ENCODE data around the gene NOP16. TPM values are rescaled to one million over a fixed set of nuclear protein-coding genes. Genes with fewer than 3 reads are reported as not detected.

The NOP16 gene
- total RNA-seq, 3 donors from 2014 or later = 17.0 to 22.9 (median 18.4) TPM

- Histone ChIP-seq H3K4me3 (no peak overlapping the region), H3K4me1 (ENCODE audit: low read depth) (peaks cover 44% of the 10 kb centered on the region), H3K9me3 (no peaks in the 10 kb centered on the region), H3K36me3 (ENCODE audit: low read depth) (no peaks in the 10 kb centered on the region)
- no peak for ATAC-seq
- no peak for DNase-seq
- no peak for TF ChIP-seq CTCF (IDR thresholded peaks at IDR 0.05)
- intact Hi-C loops (cut with DNase I, micrococcal nuclease) = no loop called here
Measured at GRCh38 chr5:176401281-176402205, 13.1 kb upstream of the NOP16 start.

GRCh38 chr5:176400382-176401156 is 12.2 kb upstream of the NOP16 start:
- peak; percentile 75 for ATAC-seq
- no peak for TF ChIP-seq CTCF (IDR thresholded peaks at IDR 0.05)
- peaks cover 40% of the 10 kb centered on the region for H3K4me1 ChIP-seq (ENCODE audit: low read depth)

GRCh38 chr5:176397736-176398420 is 9.5 kb upstream of the NOP16 start:
- intact Hi-C loops (cut with DNase I, micrococcal nuclease) = no loop called here
- DNase-seq = no peak
- TF ChIP-seq CTCF (IDR thresholded peaks at IDR 0.05) = no peak
- Histone ChIP-seq H3K4me1 (ENCODE audit: low read depth) (peaks cover 23% of the 10 kb centered on the region), H3K4me3 (no peak overlapping the region), H3K9me3 (no peaks in the 10 kb centered on the region), H3K36me3 (ENCODE audit: low read depth) (no peaks in the 10 kb centered on the region)
- no peak for ATAC-seq

More at GRCh38 chr5:176400382-176401156, 12.2 kb upstream of the NOP16 start:
- intact Hi-C loops (cut with DNase I, micrococcal nuclease) = no loop called here
- Histone ChIP-seq H3K9me3 (no peaks in the 10 kb centered on the region), H3K4me3 (no peak overlapping the region), H3K36me3 (ENCODE audit: low read depth) (no peaks in the 10 kb centered on the region)
- DNase-seq = peak; percentile 88 to 90 (median 89)

GRCh38 chr5:176396330-176396729 is 7.9 kb upstream of the NOP16 start:
- Histone ChIP-seq H3K9me3 (no peaks in the 10 kb centered on the region), H3K36me3 (ENCODE audit: low read depth) (no peaks in the 10 kb centered on the region), H3K4me1 (ENCODE audit: low read depth) (peaks cover 8% of the 10 kb centered on the region), H3K4me3 (no peak overlapping the region)
- ATAC-seq (no peak), DNase-seq (no peak)
- intact Hi-C loops (cut with DNase I, micrococcal nuclease) = no loop called here
- TF ChIP-seq CTCF (IDR thresholded peaks at IDR 0.05) = no peak

GRCh38 chr5:176394881-176395675 is 6.7 kb upstream of the NOP16 start:
- ATAC-seq (no peak), DNase-seq (no peak)
- TF ChIP-seq CTCF (IDR thresholded peaks at IDR 0.05) = no peak
- H3K9me3 ChIP-seq = no peaks in the 10 kb centered on the region
- H3K4me3 ChIP-seq = no peak overlapping the region
- intact Hi-C loops (cut with DNase I, micrococcal nuclease) = no loop called here
- H3K36me3 ChIP-seq (ENCODE audit: low read depth) = no peaks in the 10 kb centered on the region
- no peaks in the 10 kb centered on the region for H3K4me1 ChIP-seq (ENCODE audit: low read depth)

All from mucosa of descending colon (tissue), 3 donors.